Erythroblast (primary cell): Measurements from ENCODE around the gene HMGN1.

Experiments
- GATA1 ChIP-seq: IDR thresholded peaks from 2 replicates; pipeline ENCODE4 v1.6.1; 2011; ENCODE audit warnings: low read depth, mild to moderate bottlenecking, control low read depth, low read length, moderate library complexity
- POLR2A ChIP-seq: IDR thresholded peaks from 2 replicates; pipeline ENCODE4 v1.6.1; 2011; ENCODE audit warnings: mild to moderate bottlenecking, low read length

DNA sequence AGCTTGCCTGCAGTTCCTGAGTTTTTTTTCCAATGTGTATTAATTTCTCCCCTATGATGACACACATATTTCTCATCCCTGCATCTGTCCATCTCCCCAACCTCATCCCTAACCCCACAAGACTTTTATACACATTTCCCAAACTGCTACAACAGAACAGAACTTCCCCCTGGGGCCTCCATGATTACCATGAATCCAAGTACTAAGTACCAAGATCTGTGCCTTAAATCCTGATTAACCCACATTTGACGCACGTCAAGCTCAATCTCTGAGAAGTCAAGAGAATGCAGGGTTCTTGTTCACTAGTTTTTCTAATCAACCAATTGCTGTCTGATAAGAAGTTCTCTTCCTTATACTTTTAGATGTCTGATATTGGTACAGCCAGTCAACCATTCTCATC, 9.7 kb downstream of the HMGN1 start:
- TF ChIP-seq POLR2A (no peak), GATA1 (no peak)
